ENCODE data around the gene PDGFD.
"Not testable (repeated sequence)": the region's sequence is repeated elsewhere in the genome, so short reads cannot be mapped to it uniquely, and the experiment has no call there.

Gene PDGFD

DNA sequence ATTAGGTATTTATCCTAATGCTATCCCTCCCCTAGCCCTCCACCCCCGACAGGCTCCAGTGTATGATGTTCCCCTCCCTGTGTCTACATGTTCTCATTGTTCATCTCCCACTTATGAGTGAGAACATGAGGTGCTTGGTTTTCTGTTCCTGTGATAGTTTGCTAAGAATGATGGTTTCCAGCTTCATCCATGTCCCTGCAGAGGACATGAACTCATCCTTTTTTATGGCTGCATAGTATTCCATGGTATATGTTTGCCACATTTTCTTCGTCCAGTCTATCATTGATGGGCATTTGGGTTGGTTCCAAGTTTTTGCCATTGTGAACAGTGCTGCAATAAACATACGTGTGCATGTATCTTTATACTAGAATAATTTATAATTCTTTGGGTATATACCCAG is 117.1 kb downstream of the PDGFD start:
- H3K4me3 ChIP-seq (ENCODE audit: low read length); H3K36me3 ChIP-seq (ENCODE audit: insufficient read depth, low read depth, low read length); H3K27me3 ChIP-seq (ENCODE audit: insufficient read depth, low read length); H3K9ac ChIP-seq (ENCODE audit: low read depth, low read length); H3K4me1 ChIP-seq (ENCODE audit: insufficient read depth, low read length); H3K27ac ChIP-seq (ENCODE audit: low read length); H3K9me3 ChIP-seq (ENCODE audit: insufficient read depth, low read depth, low read length): not testable (repeated sequence)

DNA sequence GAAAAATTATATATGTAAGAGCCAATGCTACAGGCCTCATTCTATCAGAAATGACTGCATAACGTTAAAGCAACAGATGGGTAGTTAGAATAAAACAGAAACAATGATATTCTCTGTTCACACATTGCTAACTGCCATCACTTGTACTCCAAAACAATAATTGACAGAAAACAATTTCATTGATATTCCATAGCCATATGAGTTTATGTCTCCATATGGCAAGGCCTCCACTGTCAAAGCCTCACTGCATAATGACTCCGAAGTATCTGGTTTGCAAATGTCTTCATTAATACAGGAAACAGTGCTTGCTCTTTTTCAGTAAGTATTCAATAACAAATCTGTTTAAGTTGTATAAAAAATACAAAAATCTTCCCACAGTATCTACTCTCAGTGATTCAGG is 117.6 kb downstream of the PDGFD start:
- Histone ChIP-seq H3K4me3 (ENCODE audit: low read length) (no peak overlapping the region), H3K9me3 (ENCODE audit: insufficient read depth, low read depth, low read length) (no peaks in the 10 kb centered on the region), H3K36me3 (ENCODE audit: insufficient read depth, low read depth, low read length) (no peaks in the 10 kb centered on the region), H3K27ac (ENCODE audit: low read length) (no peak overlapping the region), H3K4me1 (ENCODE audit: insufficient read depth, low read length) (peaks cover 3% of the 10 kb centered on the region; the same call in 1 of the 2 replicates), H3K27me3 (ENCODE audit: insufficient read depth, low read length) (no peaks in the 10 kb centered on the region), H3K9ac (ENCODE audit: low read depth, low read length) (no peak overlapping the region)

DNA sequence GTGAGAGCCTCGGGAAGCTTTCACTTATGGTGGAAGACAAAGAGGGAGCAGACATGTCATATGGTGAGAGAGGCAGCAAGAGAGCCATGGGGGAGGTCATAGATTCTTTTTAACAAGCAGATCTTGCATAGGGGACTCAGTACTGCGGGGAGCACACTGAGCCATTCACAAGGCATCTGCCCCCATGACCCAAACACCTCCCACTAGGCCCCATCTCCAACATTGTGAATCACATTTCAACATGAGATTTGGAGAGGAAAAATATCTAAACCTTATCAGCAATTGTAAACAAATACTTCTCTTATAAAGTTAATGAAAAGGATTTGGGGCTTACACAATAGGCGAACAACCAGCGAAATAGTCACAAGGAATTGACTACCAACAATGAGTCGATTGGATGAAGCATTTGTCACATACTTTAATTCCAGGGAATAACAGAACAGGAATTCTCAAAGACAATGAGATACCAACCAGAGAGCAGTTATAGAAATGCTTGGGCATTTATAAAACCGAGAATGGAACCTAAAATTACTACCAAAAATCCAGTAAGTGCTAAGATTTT is 120.2 kb downstream of the PDGFD start:
- no peak overlapping the region for H3K9ac ChIP-seq (ENCODE audit: low read depth, low read length)
- H3K4me1 ChIP-seq (ENCODE audit: insufficient read depth, low read length) = peaks cover 3% of the 10 kb centered on the region; the same call in 1 of the 2 replicates
- H3K4me3 ChIP-seq (ENCODE audit: low read length) = no peak overlapping the region
- no peak overlapping the region for H3K27ac ChIP-seq (ENCODE audit: low read length)
- no peaks in the 10 kb centered on the region for H3K36me3 ChIP-seq (ENCODE audit: insufficient read depth, low read depth, low read length)
- H3K9me3 ChIP-seq (ENCODE audit: insufficient read depth, low read depth, low read length) = no peaks in the 10 kb centered on the region
- no peaks in the 10 kb centered on the region for H3K27me3 ChIP-seq (ENCODE audit: insufficient read depth, low read length)

DNA sequence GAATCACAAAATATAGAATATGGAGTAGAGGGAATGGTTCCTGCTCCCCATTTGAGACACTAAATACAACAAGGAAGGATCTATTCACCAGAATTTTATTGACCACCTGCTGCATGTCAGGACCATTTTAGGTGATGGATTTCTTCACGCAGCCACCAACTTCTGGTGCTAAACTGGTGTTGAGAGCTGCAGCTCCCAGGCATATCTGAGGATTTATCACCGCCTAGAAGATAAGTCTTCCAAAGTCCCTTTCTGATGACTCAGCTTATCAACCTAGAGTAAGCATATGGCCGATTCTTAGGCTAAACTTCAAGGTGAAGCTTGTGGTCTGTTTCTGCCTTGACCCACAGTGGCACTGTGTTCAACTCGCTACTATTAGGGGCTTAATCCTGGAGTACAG is 120.8 kb downstream of the PDGFD start:
- Histone ChIP-seq H3K27ac (ENCODE audit: low read length) (no peak overlapping the region), H3K27me3 (ENCODE audit: insufficient read depth, low read length) (no peaks in the 10 kb centered on the region), H3K36me3 (ENCODE audit: insufficient read depth, low read depth, low read length) (no peaks in the 10 kb centered on the region), H3K4me1 (ENCODE audit: insufficient read depth, low read length) (peaks cover 3% of the 10 kb centered on the region; the same call in 1 of the 2 replicates), H3K9ac (ENCODE audit: low read depth, low read length) (no peak overlapping the region), H3K9me3 (ENCODE audit: insufficient read depth, low read depth, low read length) (no peaks in the 10 kb centered on the region), H3K4me3 (ENCODE audit: low read length) (no peak overlapping the region)

DNA sequence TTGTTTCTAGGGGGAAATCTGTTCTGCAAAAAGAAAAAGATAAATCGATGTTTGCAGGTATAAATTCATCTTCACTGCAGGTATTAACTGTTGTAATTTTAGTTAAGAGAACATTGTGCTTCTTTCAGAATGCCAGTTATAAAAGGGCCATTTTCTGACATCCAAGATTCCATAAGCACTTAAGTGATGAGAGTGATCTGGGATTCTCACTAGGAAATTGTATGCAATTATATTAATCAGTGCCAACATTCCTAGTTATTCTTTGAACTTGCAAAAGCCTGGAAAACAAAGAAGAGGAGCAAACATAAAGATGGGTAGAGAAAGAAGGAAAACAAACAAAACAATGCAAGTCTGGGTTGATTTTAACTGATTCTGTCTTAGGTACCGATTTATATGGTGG is 122.2 kb downstream of the PDGFD start:
- H3K36me3 ChIP-seq (ENCODE audit: insufficient read depth, low read depth, low read length) = no peaks in the 10 kb centered on the region
- H3K27me3 ChIP-seq (ENCODE audit: insufficient read depth, low read length) = no peaks in the 10 kb centered on the region
- H3K4me3 ChIP-seq (ENCODE audit: low read length) = no peak overlapping the region
- H3K4me1 ChIP-seq (ENCODE audit: insufficient read depth, low read length) = peaks cover 3% of the 10 kb centered on the region; the same call in 1 of the 2 replicates
- no peak overlapping the region for H3K9ac ChIP-seq (ENCODE audit: low read depth, low read length)
- H3K9me3 ChIP-seq (ENCODE audit: insufficient read depth, low read depth, low read length) = no peaks in the 10 kb centered on the region
- H3K27ac ChIP-seq (ENCODE audit: low read length) = no peak overlapping the region

DNA sequence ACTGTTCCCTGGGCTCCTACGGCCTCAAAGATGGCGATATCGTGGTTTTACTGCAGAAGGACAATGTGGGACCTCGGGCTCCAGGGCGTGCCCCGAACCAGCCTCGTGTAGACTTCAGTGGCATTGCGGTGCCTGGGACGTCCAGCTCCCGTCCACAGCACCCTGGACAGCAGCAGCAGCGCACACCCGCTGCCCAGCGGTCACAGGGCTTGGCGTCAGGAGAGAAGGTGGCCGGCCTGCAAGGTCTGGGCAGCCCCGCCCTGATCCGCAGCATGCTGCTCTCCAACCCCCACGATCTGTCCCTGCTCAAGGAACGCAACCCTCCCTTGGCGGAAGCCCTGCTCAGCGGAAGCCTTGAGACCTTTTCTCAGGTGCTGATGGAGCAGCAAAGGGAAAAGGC is 127.0 kb downstream of the PDGFD start:
- Histone ChIP-seq H3K4me1 (ENCODE audit: insufficient read depth, low read length) (0 out of 2 replicates have a peak, but pooled peaks cover under 1% of the 10 kb centered on the region), H3K27ac (ENCODE audit: low read length) (no peak overlapping the region), H3K36me3 (ENCODE audit: insufficient read depth, low read depth, low read length) (no peaks in the 10 kb centered on the region), H3K4me3 (ENCODE audit: low read length) (no peak overlapping the region), H3K27me3 (ENCODE audit: insufficient read depth, low read length) (no peaks in the 10 kb centered on the region), H3K9me3 (ENCODE audit: insufficient read depth, low read depth, low read length) (no peaks in the 10 kb centered on the region), H3K9ac (ENCODE audit: low read depth, low read length) (no peak overlapping the region)

DNA sequence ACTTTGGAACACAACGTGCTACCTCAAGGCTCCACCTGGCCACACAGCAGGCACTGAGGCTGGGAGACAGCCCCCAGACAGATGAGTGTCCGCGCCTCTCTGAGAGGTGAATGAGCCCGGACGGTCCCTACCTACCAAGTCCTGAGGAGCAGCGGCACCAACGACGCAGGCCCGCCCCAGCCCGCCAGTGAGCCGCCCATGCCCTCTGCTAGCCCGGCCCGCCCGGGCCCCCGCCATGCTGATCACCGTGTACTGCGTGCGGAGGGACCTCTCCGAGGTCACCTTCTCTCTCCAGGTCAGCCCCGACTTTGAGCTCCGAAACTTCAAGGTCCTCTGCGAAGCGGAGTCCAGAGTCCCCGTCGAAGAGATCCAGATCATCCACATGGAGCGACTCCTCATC is 127.4 kb downstream of the PDGFD start, which contains the start of gene DDI1:
DDI1 (plus strand) TSS at position 53 of the 400 bp plus-strand sequence; CDS start at position 236, 183 bp downstream.
- Histone ChIP-seq H3K9ac (ENCODE audit: low read depth, low read length) (no peak within 1 kb of the TSS), H3K4me3 (ENCODE audit: low read length) (no peak within 1 kb of the TSS), H3K27ac (ENCODE audit: low read length) (no peak within 1 kb of the TSS), H3K9me3 (ENCODE audit: insufficient read depth, low read depth, low read length) (no peaks in the 10 kb centered on the region), H3K27me3 (ENCODE audit: insufficient read depth, low read length) (no peaks in the 10 kb centered on the region), H3K36me3 (ENCODE audit: insufficient read depth, low read depth, low read length) (no peaks in the 10 kb centered on the region), H3K4me1 (ENCODE audit: insufficient read depth, low read length) (no peaks in the 10 kb centered on the region)

DNA sequence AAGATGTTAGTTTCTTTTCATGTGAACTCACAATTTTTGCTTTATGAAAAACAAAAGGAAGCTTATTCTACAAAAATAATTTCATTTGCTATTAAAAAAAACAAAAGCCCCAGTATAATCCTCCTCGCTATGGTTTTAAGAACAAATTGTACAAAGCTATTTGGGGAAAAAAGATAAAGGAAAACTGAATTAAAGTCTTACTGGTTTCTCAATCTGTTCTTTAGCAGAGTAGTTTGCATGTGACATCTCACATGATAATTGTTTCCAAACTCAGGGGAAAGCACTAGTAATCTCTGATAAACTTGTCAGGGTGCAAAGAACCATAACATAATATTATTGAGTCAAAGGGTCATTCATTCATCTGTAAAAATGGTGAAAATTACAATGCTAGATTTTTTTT is 130.4 kb downstream of the PDGFD start:
- Histone ChIP-seq H3K27me3 (ENCODE audit: insufficient read depth, low read length) (no peaks in the 10 kb centered on the region), H3K27ac (ENCODE audit: low read length) (no peak overlapping the region), H3K4me3 (ENCODE audit: low read length) (no peak overlapping the region), H3K9me3 (ENCODE audit: insufficient read depth, low read depth, low read length) (no peaks in the 10 kb centered on the region), H3K4me1 (ENCODE audit: insufficient read depth, low read length) (no peaks in the 10 kb centered on the region), H3K36me3 (ENCODE audit: insufficient read depth, low read depth, low read length) (no peaks in the 10 kb centered on the region), H3K9ac (ENCODE audit: low read depth, low read length) (no peak overlapping the region)

DNA sequence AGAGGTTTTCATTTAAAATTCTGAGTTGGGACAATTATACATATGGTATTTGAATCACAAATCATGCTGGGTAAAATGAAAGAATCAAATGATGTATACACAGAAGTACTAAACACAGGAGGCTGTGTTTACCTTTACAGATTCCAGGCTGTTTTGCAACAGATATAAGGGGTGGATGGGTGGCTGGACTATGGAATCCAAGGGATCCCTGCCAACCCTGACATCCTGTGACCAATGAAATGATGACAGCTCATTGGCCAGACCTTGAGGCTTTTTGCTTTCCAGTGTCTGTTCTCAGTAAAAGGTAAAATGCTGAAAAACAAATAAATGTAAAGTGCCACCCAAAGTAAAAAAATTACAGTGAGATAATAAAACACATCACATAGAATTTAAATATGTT is 130.8 kb downstream of the PDGFD start:
- Histone ChIP-seq H3K27ac (ENCODE audit: low read length) (no peak overlapping the region), H3K4me1 (ENCODE audit: insufficient read depth, low read length) (no peaks in the 10 kb centered on the region), H3K9me3 (ENCODE audit: insufficient read depth, low read depth, low read length) (no peaks in the 10 kb centered on the region), H3K36me3 (ENCODE audit: insufficient read depth, low read depth, low read length) (no peaks in the 10 kb centered on the region), H3K4me3 (ENCODE audit: low read length) (no peak overlapping the region), H3K9ac (ENCODE audit: low read depth, low read length) (no peak overlapping the region), H3K27me3 (ENCODE audit: insufficient read depth, low read length) (no peaks in the 10 kb centered on the region)

DNA sequence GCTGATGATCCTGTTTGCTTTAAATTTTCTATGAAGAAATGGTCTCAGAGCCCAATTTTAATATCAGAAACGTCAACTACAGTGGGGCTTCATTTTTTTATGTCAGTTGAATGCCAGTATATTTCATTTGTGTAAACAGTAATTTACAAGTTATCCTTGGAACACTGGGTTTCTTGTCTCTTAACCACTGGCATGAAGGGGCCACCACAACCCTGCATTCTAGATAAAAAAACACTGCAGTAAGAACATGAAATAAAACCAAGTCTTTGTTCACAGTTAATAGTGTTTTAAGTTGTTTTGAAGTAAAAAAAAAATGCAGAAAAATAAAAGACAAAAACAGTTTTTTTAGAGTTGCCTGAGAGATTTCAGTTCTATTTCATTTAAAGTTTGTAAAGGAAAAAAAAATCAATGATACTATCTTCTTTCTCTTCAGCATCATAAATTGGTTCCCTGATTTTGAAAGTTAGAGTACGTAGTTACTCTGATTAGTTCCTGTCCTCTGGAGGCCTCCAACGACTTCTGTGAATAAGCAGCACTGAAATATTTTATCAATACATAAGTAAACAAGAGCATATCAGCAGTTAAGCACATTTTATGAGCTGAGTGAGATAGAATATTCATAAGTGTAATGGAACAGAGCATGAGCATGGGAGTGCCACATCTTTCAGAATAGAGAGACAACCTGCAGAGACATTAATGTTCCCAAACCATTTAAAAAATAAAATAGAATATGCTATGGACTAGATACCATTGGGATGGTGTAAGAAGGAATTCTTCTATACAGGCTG is 135.3 kb downstream of the PDGFD start:
- Histone ChIP-seq H3K4me3 (ENCODE audit: low read length) (no peak overlapping the region), H3K9ac (ENCODE audit: low read depth, low read length) (no peak overlapping the region), H3K36me3 (ENCODE audit: insufficient read depth, low read depth, low read length) (no peaks in the 10 kb centered on the region), H3K9me3 (ENCODE audit: insufficient read depth, low read depth, low read length) (no peaks in the 10 kb centered on the region), H3K27ac (ENCODE audit: low read length) (no peak overlapping the region), H3K4me1 (ENCODE audit: insufficient read depth, low read length) (no peaks in the 10 kb centered on the region), H3K27me3 (ENCODE audit: insufficient read depth, low read length) (no peaks in the 10 kb centered on the region)

DNA sequence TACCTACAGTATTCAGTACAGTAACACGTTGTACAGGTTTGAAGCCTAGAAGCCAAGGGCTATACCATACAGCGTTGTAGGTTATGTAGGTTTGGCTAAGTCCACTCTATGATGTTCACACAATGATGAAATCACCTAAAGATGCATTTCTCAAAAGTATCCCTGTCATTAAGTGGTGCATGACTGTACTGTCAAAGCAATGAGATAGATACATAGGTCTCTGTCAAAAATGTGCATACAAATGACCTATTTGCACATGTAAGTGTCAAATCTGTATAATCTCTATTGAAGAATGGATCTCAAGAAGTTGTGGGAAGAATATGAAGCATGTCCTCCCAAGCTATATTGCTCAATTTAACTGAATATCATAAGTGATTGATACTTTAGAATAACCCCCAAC is 139.4 kb downstream of the PDGFD start:
- H3K9ac ChIP-seq (ENCODE audit: low read depth, low read length) = no peak overlapping the region

More for the DNA sequence above, 139.4 kb downstream of the PDGFD start:
- H3K4me1 ChIP-seq (ENCODE audit: insufficient read depth, low read length) = no peaks in the 10 kb centered on the region
- H3K9me3 ChIP-seq (ENCODE audit: insufficient read depth, low read depth, low read length) = no peaks in the 10 kb centered on the region
- H3K4me3 ChIP-seq (ENCODE audit: low read length) = no peak overlapping the region
- H3K36me3 ChIP-seq (ENCODE audit: insufficient read depth, low read depth, low read length) = no peaks in the 10 kb centered on the region
- H3K27ac ChIP-seq (ENCODE audit: low read length) = no peak overlapping the region
- no peaks in the 10 kb centered on the region for H3K27me3 ChIP-seq (ENCODE audit: insufficient read depth, low read length)

All from iPS-20b (cell line).